Chondrocyte (in vitro differentiated cells): ENCODE measurements around the gene SHC3. TPM values are rescaled to one million over a fixed set of nuclear protein-coding genes. Genes with fewer than 3 reads are reported as not detected.

Experiments
- DNase-seq: peaks from one replicate; pipeline ENCODE4 v3.0.0; 2021; ENCODE audit warnings: mixed read lengths, low spot score
- H3K27ac Mint-ChIP-seq: one replicate; pipeline ENCODE4 v1.8.0; 2021; ENCODE audit warnings: mild to moderate bottlenecking, moderate library complexity, mixed read lengths; ENCODE audit not compliant: unreplicated experiment
- H3K27me3 Mint-ChIP-seq: 2 replicates; pipeline ENCODE4 v1.8.0; 2021; ENCODE audit warnings: low read depth, mixed read lengths
- H3K36me3 Mint-ChIP-seq: 2 replicates; pipeline ENCODE4 v1.8.0; 2021; ENCODE audit warnings: low read depth, mixed read lengths
- H3K4me1 Mint-ChIP-seq: 2 replicates; pipeline ENCODE4 v1.8.0; 2021; ENCODE audit warnings: low read depth, mild to moderate bottlenecking, mixed read lengths
- H3K4me3 Mint-ChIP-seq: one replicate; pipeline ENCODE4 v1.8.0; 2021; ENCODE audit warnings: mild to moderate bottlenecking, moderate library complexity, mixed read lengths; ENCODE audit not compliant: unreplicated experiment
- H3K9me3 Mint-ChIP-seq: 2 replicates; pipeline ENCODE4 v1.8.0; 2021; ENCODE audit warnings: low read depth, mixed read lengths
- CTCF ChIP-seq: fragments of 200-600 bp; sonication (generic); IDR thresholded peaks from 2 replicates; pipeline ENCODE4 v1.5.0; 2021; ENCODE audit warnings: antibody characterized with exemption, mild to moderate bottlenecking, moderate library complexity
- total RNA-seq: library from RNA; stranded (reverse); gene quantifications from 3 replicates; pipeline ENCODE4 v1.2.1, GENCODE V29; 2021

Gene SHC3
- total RNA-seq, 1 donor from 2014 or later = 0.30 TPM

GRCh38 chr9:89001917-89002540 lies 176.6 kb downstream of the SHC3 start:
- Mint-ChIP-seq H3K4me3 (no peak overlapping the region), H3K27ac (no peak overlapping the region), H3K4me1 (peaks cover 25% of the 10 kb centered on the region), H3K27me3 (no peaks in the 10 kb centered on the region), H3K9me3 (no peaks in the 10 kb centered on the region), H3K36me3 (no peaks in the 10 kb centered on the region)
- no peak for TF ChIP-seq CTCF
- no peak for DNase-seq

- Mint-ChIP-seq H3K4me1 (peaks cover 25% of the 10 kb centered on the region), H3K4me3 (peak overlapping the region; percentile 40), H3K9me3 (no peaks in the 10 kb centered on the region), H3K27me3 (no peaks in the 10 kb centered on the region), H3K36me3 (no peaks in the 10 kb centered on the region), H3K27ac (no peak overlapping the region)
- DNase-seq = no peak
- TF ChIP-seq CTCF = peak; percentile 95
Measured at GRCh38 chr9:89000973-89001916, 177.4 kb downstream of the SHC3 start.

DNA sequence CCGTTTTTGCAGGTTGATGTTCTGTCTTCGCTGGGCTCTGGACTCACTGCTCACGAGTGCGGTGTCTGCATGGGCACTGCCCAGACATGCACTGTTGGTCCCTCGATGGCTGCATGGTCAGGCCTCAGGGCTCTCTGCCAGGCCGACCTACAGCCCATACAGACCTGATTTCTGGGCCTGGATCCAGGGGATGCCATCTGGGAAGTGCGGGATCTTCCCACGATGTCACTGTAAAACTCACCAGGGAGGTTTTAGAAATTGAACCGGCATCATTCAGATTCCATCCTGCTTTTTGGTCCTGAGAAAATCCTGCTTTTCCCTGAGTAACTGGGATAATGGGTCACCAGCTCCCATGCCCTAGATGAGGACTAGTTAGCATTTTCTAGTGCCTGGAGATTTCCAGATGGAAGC lies 178.2 kb downstream of the SHC3 start:
- Mint-ChIP-seq H3K4me3 (no peak overlapping the region), H3K27ac (no peak overlapping the region), H3K4me1 (peaks cover 25% of the 10 kb centered on the region), H3K36me3 (no peaks in the 10 kb centered on the region), H3K9me3 (no peaks in the 10 kb centered on the region), H3K27me3 (no peaks in the 10 kb centered on the region)
- DNase-seq = no peak
- no peak for TF ChIP-seq CTCF

GRCh38 chr9:88998911-88999310 lies 179.7 kb downstream of the SHC3 start:
- no peaks in the 10 kb centered on the region for H3K27me3 Mint-ChIP-seq
- peaks cover 33% of the 10 kb centered on the region for H3K4me1 Mint-ChIP-seq
- no peak for TF ChIP-seq CTCF
- H3K9me3 Mint-ChIP-seq = no peaks in the 10 kb centered on the region
- peak overlapping the region; percentile 27 for H3K27ac Mint-ChIP-seq
- no peak overlapping the region for H3K4me3 Mint-ChIP-seq
- H3K36me3 Mint-ChIP-seq = no peaks in the 10 kb centered on the region
- no peak for DNase-seq

DNA sequence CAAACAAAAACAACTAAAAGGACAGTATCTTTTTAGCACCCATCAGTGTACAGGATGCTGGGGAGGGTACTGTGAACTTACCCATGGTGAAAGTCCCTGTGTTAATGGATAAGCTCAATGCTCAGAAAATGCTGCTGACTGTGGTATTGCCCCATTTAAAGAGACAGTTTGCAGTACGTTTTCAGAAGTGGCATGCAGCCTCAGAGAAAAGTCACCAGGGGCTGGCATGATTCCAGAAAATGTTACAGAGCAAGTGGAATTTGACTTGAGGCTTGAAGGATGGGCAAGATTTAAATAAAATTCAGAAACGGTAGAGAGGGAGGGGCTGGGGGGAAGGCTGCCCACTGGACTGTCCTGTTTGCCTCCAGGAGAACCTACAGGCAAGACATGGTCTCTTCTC lies 180.1 kb downstream of the SHC3 start:
- peak overlapping the region; percentile 27 for H3K27ac Mint-ChIP-seq
- no peak for TF ChIP-seq CTCF
- H3K4me1 Mint-ChIP-seq = peaks cover 33% of the 10 kb centered on the region
- no peaks in the 10 kb centered on the region for H3K9me3 Mint-ChIP-seq
- no peaks in the 10 kb centered on the region for H3K36me3 Mint-ChIP-seq
- H3K27me3 Mint-ChIP-seq = no peaks in the 10 kb centered on the region
- no peak overlapping the region for H3K4me3 Mint-ChIP-seq
- no peak for DNase-seq
